Osteocyte (in vitro differentiated cells): ENCODE measurements around the gene CCDC28B. TPM values are rescaled to one million over a fixed set of nuclear protein-coding genes. Genes with fewer than 3 reads are reported as not detected.

ENCODE experiments used
- DNase-seq: peaks from one replicate; pipeline ENCODE4 v3.0.0; 2021; ENCODE audit warnings: mixed read lengths; ENCODE audit not compliant: unreplicated experiment; ENCODE audit errors: extremely low spot score
- H3K27ac Mint-ChIP-seq: one replicate; pipeline ENCODE4 v1.8.0; 2021; ENCODE audit warnings: mild to moderate bottlenecking, mixed read lengths; ENCODE audit not compliant: unreplicated experiment
- H3K27me3 Mint-ChIP-seq: one replicate; pipeline ENCODE4 v1.8.0; 2021; ENCODE audit warnings: mixed read lengths; ENCODE audit not compliant: unreplicated experiment
- H3K36me3 Mint-ChIP-seq: one replicate; pipeline ENCODE4 v1.8.0; 2021; ENCODE audit warnings: mixed read lengths; ENCODE audit not compliant: unreplicated experiment
- H3K4me1 Mint-ChIP-seq: one replicate; pipeline ENCODE4 v1.8.0; 2021; ENCODE audit warnings: mixed read lengths; ENCODE audit not compliant: unreplicated experiment
- H3K4me3 Mint-ChIP-seq: one replicate; pipeline ENCODE4 v1.8.0; 2021; ENCODE audit warnings: mild to moderate bottlenecking, moderate library complexity, mixed read lengths; ENCODE audit not compliant: unreplicated experiment
- H3K9me3 Mint-ChIP-seq: one replicate; pipeline ENCODE4 v1.8.0; 2021; ENCODE audit warnings: mixed read lengths; ENCODE audit not compliant: unreplicated experiment
- total RNA-seq: library from RNA; stranded (reverse); gene quantifications from 2 replicates; pipeline ENCODE4 v1.2.1, GENCODE V29; 2021
- TF ChIP-seq, protein P1 (sequence below): fragments of 200-600 bp; sonication (generic); IDR thresholded peaks from 2 replicates; pipeline ENCODE4 v1.5.0; 2021; ENCODE audit warnings: antibody characterized with exemption, mild to moderate bottlenecking, moderate library complexity

Gene CCDC28B
- total RNA-seq, 1 donor from 2014 or later: 24.0 TPM

DNA sequence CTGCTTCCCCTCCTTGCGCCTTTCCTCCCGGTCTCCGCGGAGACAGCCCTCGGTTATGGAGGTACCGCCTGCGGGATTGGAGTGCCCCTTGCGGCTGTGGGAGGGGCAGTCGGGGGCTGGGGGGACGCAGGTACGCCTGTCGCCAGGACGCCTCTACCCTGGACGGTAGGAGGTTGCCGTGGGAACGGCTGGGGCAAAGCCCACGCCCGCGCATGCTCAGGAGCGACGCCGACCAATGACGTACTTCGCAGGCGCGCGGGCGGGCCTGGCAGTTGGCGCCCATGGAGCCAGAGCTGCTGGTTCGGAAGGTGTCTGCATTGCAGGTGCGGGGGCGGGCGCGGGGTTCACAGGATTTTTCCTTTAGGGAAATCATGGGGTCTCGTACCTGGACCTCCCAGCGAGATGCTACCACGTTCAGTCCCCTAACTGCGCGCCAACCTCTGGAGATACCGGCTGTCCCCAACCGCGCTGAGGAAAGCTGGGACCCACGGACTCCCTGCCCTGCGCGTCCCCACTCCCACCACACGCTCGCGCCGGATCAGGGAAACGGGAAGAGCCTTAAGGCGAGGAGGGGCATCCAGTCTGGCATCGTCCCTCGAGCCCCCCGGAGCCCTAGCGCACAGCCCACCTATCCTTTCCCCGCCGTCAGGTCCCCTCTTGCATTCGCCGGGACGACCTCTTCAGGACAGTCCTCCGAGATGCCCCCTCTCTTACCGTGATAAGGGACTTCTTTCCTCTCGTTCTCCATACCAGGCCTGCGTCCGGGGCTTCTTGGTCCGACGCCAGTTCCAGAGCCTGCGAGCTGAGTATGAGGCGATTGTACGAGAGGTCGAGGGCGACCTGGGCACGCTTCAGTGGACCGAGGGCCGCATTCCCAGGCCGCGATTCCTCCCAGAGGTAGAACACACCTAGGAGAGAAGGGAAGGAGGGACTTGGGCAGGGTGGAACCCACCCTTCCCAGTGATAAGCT, 5.3 kb downstream of the CCDC28B start, which contains the start of gene IQCC:
IQCC (plus strand) TSS at position 271 of the 970 bp plus-strand sequence; CDS start at position 282, 11 bp downstream.
- H3K4me1 Mint-ChIP-seq: peaks cover 22% of the 10 kb centered on the region

DNA sequence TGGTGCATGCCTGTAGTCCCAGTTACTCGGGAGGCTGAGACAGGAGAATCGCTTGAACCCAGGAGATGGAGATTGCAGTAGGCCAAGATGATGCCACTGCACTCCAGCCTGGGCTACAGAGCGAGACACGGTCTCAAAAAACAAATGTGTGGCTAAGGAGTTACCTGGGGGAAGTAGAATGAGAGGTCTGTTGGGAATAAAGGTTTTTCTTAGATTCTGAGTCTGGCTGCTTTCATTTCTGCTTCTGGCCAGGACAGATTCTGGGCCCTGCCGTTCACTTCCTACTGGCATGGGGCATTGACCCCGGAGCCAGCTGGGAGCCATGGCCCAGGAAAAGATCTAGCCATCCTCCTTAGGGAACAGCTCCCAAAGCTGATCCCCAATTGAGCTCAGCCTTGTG, 8.1 kb downstream of the CCDC28B start:
- peaks cover 12% of the 10 kb centered on the region for H3K4me1 Mint-ChIP-seq
- DNase-seq: no peak
- H3K4me3 Mint-ChIP-seq: no peak overlapping the region
- H3K36me3 Mint-ChIP-seq: no peaks in the 10 kb centered on the region
- TF ChIP-seq, protein P1, sequence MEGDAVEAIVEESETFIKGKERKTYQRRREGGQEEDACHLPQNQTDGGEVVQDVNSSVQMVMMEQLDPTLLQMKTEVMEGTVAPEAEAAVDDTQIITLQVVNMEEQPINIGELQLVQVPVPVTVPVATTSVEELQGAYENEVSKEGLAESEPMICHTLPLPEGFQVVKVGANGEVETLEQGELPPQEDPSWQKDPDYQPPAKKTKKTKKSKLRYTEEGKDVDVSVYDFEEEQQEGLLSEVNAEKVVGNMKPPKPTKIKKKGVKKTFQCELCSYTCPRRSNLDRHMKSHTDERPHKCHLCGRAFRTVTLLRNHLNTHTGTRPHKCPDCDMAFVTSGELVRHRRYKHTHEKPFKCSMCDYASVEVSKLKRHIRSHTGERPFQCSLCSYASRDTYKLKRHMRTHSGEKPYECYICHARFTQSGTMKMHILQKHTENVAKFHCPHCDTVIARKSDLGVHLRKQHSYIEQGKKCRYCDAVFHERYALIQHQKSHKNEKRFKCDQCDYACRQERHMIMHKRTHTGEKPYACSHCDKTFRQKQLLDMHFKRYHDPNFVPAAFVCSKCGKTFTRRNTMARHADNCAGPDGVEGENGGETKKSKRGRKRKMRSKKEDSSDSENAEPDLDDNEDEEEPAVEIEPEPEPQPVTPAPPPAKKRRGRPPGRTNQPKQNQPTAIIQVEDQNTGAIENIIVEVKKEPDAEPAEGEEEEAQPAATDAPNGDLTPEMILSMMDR: no peak
- no peaks in the 10 kb centered on the region for H3K9me3 Mint-ChIP-seq
- H3K27me3 Mint-ChIP-seq: no peaks in the 10 kb centered on the region
- no peak overlapping the region for H3K27ac Mint-ChIP-seq

More for the DNA sequence above, 5.3 kb downstream of the CCDC28B start, which contains the start of gene IQCC:
- Mint-ChIP-seq H3K9me3 (no peaks in the 10 kb centered on the region), H3K36me3 (no peaks in the 10 kb centered on the region), H3K27ac (peak within 1 kb of the TSS; percentile 84), H3K4me3 (peak within 1 kb of the TSS; percentile 85), H3K27me3 (no peaks in the 10 kb centered on the region)
- DNase-seq: peak; percentile 95
- TF ChIP-seq, protein P1: no peak

DNA sequence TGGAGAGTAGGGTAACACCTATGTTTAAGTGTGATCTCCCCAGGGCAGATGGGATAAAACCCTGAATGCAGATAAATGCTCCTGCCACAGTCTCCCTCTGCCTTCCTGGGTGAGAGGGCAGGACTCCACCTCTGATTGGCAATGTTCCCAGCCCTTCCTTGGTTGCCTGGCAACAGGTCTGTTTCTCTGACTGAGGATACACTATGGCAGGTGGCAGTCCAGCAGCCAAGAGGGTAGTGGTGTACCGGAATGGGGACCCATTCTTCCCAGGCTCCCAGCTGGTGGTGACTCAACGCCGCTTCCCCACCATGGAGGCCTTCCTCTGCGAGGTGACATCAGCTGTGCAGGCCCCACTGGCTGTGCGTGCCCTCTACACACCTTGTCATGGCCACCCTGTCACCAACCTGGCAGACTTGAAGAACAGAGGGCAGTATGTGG, 8.5 kb downstream of the CCDC28B start, which contains the start of gene DCDC2B:
DCDC2B (plus strand) TSS at position 199 of the 438 bp plus-strand sequence; CDS start at position 204, 5 bp downstream.
- TF ChIP-seq, protein P1: no peak
- no peaks in the 10 kb centered on the region for H3K27me3 Mint-ChIP-seq
- H3K36me3 Mint-ChIP-seq: no peaks in the 10 kb centered on the region
- H3K9me3 Mint-ChIP-seq: no peaks in the 10 kb centered on the region
- no peak for DNase-seq
- peak within 1 kb of the TSS; percentile 32 for H3K27ac Mint-ChIP-seq
- H3K4me1 Mint-ChIP-seq: peaks cover 12% of the 10 kb centered on the region
- no peak within 1 kb of the TSS for H3K4me3 Mint-ChIP-seq

DNA sequence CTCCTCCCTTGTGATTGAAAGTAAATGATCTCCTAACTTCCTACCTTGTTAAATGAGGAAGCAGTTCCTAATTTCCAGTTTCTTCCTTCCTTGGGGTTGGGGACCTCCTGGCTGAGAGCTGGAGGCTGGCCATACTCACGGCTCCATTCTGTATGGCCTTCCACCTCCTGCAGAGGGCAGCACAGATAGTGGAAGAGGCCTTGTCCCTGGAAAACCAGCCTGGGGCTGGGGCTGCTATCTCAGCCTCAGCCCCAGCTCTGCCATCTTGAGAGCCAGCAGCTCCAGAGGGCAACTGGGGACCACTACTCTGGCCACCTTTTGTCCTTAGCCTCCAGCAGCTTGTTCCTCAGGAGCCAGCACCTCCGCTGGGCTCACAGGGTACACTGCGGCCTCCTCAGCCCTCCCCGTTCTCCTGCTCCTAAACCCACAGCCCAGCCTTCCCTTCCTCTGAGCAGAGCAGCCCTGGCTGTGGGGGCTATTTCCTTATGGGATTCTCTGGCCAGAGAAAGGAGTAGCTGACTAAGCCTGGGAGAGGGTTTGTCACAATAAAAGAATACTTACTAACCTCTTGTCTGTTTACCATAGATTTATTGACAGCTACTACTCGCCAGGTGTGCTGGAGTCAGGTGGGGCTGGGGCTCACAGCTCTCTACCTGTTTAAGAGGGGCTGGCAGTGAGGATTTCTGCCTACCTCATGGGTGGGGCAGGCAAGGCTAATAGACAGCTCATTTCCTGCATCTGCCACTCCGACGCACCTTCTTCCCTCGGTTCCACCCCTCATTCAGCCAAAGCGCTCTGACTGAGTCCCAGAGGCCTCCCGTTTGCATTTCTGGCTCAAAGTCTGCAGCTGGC, 15.5 kb downstream of the CCDC28B start:
- Mint-ChIP-seq H3K4me3 (no peak overlapping the region), H3K36me3 (peaks cover 5% of the 10 kb centered on the region), H3K27me3 (no peaks in the 10 kb centered on the region), H3K4me1 (peaks cover under 1% of the 10 kb centered on the region), H3K27ac (no peak overlapping the region), H3K9me3 (no peaks in the 10 kb centered on the region)
- no peak for DNase-seq
- TF ChIP-seq, protein P1: peak; percentile 85
